Muscle of arm (tissue), 12 donors: Measurements from ENCODE around the gene CACNA2D2. TPM values are rescaled to one million over a fixed set of nuclear protein-coding genes. Genes with fewer than 3 reads are reported as not detected.

Source experiments
- DNase-seq: peaks from one replicate; pipeline ENCODE4 v3.0.0-alpha.2; 2013
- polyA plus RNA-seq, 12 donors: library from polyadenylated mRNA; unstranded; fragments of 120-200 nt; gene quantifications; one replicate each; pipeline ENCODE4 v1.2.1, GENCODE V29; 2013; ENCODE audit not compliant: insufficient read length in 12 of 12

CACNA2D2 gene
- polyA plus RNA-seq, 12 donors = 5.0 to 12.5 (median 7.7) TPM; not detected in 1

GRCh38 chr3:50464569-50464968 lies 38.9 kb downstream of the CACNA2D2 start:
- DNase-seq = no peak

- no peak for DNase-seq
These were observed 43.6 kb downstream of the CACNA2D2 start for GRCh38 chr3:50459785-50460184.

GRCh38 chr3:50457988-50458387 lies 45.4 kb downstream of the CACNA2D2 start:
- DNase-seq = no peak

GRCh38 chr3:50455161-50456018 lies 48.0 kb downstream of the CACNA2D2 start:
- DNase-seq = no peak

- no peak for DNase-seq
These were observed 48.9 kb downstream of the CACNA2D2 start for GRCh38 chr3:50454481-50455070.

- DNase-seq = no peak
These were observed 49.5 kb downstream of the CACNA2D2 start for GRCh38 chr3:50453907-50454306.

GRCh38 chr3:50450209-50450921 lies 53.1 kb downstream of the CACNA2D2 start:
- DNase-seq = no peak

- no peak for DNase-seq
These were observed 54.5 kb downstream of the CACNA2D2 start for GRCh38 chr3:50448752-50449539.

- DNase-seq = no peak
These were observed 56.1 kb downstream of the CACNA2D2 start for GRCh38 chr3:50447290-50447840.

GRCh38 chr3:50445919-50446318 lies 57.5 kb downstream of the CACNA2D2 start:
- DNase-seq = no peak

GRCh38 chr3:50444782-50445181 lies 58.7 kb downstream of the CACNA2D2 start:
- DNase-seq = no peak

- no peak for DNase-seq
These were observed 59.2 kb downstream of the CACNA2D2 start for GRCh38 chr3:50444213-50444612.

GRCh38 chr3:50442945-50443579 lies 60.4 kb downstream of the CACNA2D2 start:
- DNase-seq = peak; percentile 41

- DNase-seq = no peak
These were observed 61.8 kb downstream of the CACNA2D2 start for GRCh38 chr3:50441424-50442217.

GRCh38 chr3:50436114-50436674 lies 67.2 kb downstream of the CACNA2D2 start:
- DNase-seq = peak; percentile 37

- DNase-seq = no peak
These were observed 67.9 kb downstream of the CACNA2D2 start for GRCh38 chr3:50435371-50436113.

GRCh38 chr3:50433954-50434353 lies 69.5 kb downstream of the CACNA2D2 start:
- no peak for DNase-seq

GRCh38 chr3:50430950-50431435 lies 72.4 kb downstream of the CACNA2D2 start:
- no peak for DNase-seq

- DNase-seq = no peak
These were observed 73.2 kb downstream of the CACNA2D2 start for GRCh38 chr3:50430191-50430590.
